ENCODE results near the gene SLC25A13.
"Not testable (repeated sequence)": the region's sequence is repeated elsewhere in the genome, so short reads cannot be mapped to it uniquely, and the experiment has no call there.

The SLC25A13 gene

DNA sequence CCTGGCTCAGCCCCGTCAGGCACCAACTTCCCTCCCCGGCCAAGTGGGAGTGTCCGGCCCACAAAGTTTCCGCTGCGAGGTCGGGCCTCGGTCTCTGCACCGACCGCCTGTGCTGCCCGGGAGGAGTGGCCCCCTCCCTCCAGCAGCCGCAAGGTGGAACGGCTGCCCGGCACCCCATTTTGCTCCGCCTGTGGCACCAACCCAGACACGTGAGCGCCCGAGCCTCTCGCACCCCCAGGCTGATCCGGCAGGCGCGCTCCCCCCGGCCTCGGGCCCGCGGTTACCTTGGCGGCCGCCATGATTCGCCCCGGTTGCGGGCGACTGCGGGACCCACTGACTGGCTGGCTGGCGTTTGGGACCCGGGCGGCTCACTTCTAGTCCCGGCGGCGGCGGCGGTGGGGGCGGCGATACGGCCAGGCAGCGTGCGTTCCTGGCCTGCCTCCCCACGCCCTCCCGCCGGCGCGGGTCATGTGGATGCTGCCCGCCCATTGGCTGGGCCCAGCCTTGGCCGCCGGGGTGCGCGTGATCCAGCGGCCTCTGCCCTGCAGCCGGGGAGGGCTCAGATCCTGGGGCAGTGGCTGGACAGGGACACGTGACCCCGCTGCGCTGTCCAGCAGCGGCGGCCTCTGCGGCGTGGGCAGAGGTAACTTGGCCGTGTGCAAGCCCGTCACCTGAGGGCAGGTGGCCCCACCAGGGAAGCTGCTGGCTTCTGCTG lies at the start of gene SLC25A13:
Gene SLC25A13 (minus strand): TSS at position 441 of the 715 bp plus-strand sequence. CDS start 142 bp downstream, at position 299.
- in situ Hi-C loops (cut with MboI; ENCODE audit: low pct_unique_long_range_greater_than_20kb, low sequenced_read_pairs, unreplicated experiment), result no loop called here
- DNase-seq (ENCODE audit: low spot score), result peak; percentile 92
- no peak for TF ChIP-seq CTCF (IDR thresholded peaks at IDR 0.05; ENCODE audit: extremely low read depth, insufficient read depth, missing control alignments)

DNA sequence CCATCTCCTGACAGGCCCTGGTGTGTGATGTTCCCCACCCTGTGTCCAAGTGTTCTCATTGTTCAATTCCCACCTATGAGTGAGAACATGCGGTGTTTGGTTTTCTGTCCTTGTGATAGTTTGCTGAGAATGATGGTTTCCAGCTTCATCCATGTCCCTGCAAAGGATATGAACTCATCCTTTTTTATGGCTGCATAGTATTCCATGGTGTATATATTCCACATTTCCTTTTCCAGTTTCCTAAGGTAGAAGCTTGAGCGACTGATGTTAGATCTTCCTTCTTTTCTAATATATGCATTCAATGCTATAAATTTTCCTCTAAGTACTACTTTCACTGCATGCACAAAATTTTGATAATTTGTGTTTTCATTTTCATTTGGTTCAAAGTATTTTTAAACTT lies 44.0 kb upstream of the SLC25A13 start:
- DNase-seq (ENCODE audit: low spot score); in situ Hi-C loops (cut with MboI; ENCODE audit: low pct_unique_long_range_greater_than_20kb, low sequenced_read_pairs, unreplicated experiment): not testable (repeated sequence)

DNA sequence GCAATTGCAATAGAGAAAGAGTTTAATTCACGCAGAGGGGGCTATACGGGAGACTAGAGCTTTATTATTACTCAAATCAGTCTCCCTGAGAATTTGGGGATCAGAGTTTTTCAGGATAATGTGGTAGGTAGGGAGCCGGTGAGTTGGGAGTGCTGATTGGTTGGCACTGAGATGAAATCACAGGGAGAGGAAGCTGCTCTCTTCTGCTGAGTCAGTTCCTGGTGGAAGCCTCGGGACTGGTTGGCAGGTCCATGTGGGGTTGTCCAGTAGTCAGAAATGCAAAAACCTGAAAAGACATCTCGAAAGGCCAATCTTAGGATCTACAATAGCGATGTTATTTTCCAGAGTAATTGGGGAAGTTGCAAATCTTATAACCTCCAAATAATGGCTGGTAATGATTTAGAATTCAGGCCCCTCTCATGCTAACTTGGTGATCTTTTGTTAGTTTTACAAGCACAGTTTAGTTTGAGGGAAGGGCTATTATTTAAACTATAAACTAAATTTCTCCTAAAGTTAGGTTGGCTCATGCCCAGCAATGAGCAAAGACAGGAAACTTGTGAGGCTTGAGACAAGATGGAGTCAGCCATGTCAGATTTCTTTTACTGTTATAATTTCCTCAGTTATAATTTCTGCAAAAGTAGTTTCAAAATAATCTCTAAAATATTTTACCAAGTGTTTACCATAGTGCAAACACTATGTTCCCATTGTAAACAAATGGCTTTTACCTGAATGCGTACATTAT lies 39.4 kb upstream of the SLC25A13 start:
- no peak for DNase-seq (ENCODE audit: low spot score)
- TF ChIP-seq CTCF (IDR thresholded peaks at IDR 0.05; ENCODE audit: extremely low read depth, insufficient read depth, missing control alignments), result no peak
- in situ Hi-C loops (cut with MboI; ENCODE audit: low pct_unique_long_range_greater_than_20kb, low sequenced_read_pairs, unreplicated experiment), result no loop called here

- in situ Hi-C loops (cut with MboI; ENCODE audit: low pct_unique_long_range_greater_than_20kb, low sequenced_read_pairs, unreplicated experiment), result no loop called here
- no peak for DNase-seq (ENCODE audit: low spot score)
- no peak for TF ChIP-seq CTCF (IDR thresholded peaks at IDR 0.05; ENCODE audit: extremely low read depth, insufficient read depth, missing control alignments)
These were observed 38.0 kb upstream of the SLC25A13 start for GRCh38 chr7:96359876-96360275.

DNA sequence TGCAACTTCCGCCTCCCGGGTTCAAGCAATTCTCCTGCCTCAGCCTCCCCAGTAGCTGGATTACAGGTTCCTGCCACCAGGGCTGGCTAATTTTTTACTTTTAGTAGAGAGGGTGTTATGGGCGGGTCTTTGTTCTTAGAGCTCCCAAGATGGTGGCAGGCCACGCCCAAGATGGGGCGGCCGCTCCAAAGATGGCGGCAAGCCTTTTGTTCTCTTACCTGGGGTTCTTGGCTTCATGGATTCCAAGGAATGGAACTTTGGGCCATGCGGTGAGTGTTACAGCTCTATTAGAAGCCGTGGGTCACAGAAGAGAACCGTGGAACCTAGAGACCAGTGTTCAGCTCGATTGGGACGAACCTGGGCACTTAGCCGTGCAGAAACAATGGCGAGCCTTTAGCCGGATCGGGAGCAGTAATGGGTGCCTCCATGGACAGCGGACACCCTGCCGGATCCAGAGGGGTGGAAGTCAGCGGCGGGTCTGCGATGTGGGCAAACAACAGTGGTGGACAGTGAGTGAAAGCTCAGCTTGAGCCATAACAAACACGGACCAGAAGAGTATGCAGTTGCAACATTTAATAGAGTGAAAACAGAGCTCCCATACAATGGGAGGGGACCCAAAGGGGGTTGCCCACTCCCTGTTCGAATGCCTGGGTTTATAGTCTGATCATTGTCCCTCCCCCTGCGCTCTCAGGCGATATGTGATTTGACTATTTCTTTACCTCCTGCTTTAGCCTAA lies 36.5 kb upstream of the SLC25A13 start:
- in situ Hi-C loops (cut with MboI; ENCODE audit: low pct_unique_long_range_greater_than_20kb, low sequenced_read_pairs, unreplicated experiment); DNase-seq (ENCODE audit: low spot score): not testable (repeated sequence)

DNA sequence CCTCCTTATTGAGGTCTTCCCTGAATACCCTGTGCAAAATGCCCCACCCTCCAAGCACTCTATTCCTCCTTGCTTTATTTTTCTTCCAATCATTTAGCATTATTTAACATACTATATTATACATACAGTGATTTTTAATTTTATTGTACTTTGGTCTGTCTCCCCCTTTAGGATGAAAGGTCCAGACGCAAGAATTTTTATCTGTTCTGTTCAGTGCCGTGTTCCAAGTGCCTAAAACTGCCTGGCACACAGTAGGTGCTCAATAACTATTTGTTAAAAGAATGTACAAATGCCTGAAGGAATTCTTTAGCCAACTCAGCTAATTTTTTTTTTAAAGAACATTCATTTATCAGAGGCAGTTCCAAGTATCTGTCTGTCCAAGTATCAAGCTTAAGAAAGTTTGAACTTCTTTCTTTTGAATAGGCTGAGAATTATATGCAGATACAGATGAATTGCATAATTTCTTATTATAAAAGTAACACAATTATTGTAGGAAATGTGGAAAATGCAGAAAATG lies 34.1 kb upstream of the SLC25A13 start:
- in situ Hi-C loops (cut with MboI; ENCODE audit: low pct_unique_long_range_greater_than_20kb, low sequenced_read_pairs, unreplicated experiment), result no loop called here
- DNase-seq (ENCODE audit: low spot score), result no peak
- no peak for TF ChIP-seq CTCF (IDR thresholded peaks at IDR 0.05; ENCODE audit: extremely low read depth, insufficient read depth, missing control alignments)

GRCh38 chr7:96354881-96355280 lies 33.0 kb upstream of the SLC25A13 start:
- DNase-seq (ENCODE audit: low spot score), result no peak
- TF ChIP-seq CTCF (IDR thresholded peaks at IDR 0.05; ENCODE audit: extremely low read depth, insufficient read depth, missing control alignments), result no peak
- in situ Hi-C loops (cut with MboI; ENCODE audit: low pct_unique_long_range_greater_than_20kb, low sequenced_read_pairs, unreplicated experiment), result no loop called here
